ENCODE results near the gene KCNK5. TPM values are rescaled to one million over a fixed set of nuclear protein-coding genes. Genes with fewer than 3 reads are reported as not detected.

KCNK5 gene
- total and polyA plus RNA-seq, 2 of the 8 experiments (the other 6 are each of a cell fraction or from before 2014, with no cell fraction given) = 20.9 to 44.3 TPM

- no peak for TF ChIP-seq CHD7 (IDR thresholded peaks at IDR 0.05; ENCODE audit: insufficient replicate concordance, low read length)
- TF ChIP-seq CTBP2 (IDR thresholded peaks at IDR 0.05; ENCODE audit: borderline replicate concordance, insufficient read depth, insufficient read length, low read length) = no peak
- TF ChIP-seq POLR2AphosphoS5 (IDR thresholded peaks at IDR 0.05; ENCODE audit: low read depth, low read length) = peak; percentile 82
- TF ChIP-seq GTF2F1 (IDR thresholded peaks at IDR 0.05; ENCODE audit: borderline replicate concordance, low read depth, low read length) = peak; percentile 64; the same call in 1 of the 2 replicates
- peak; percentile 90; the same call in 1 of the 2 replicates for TF ChIP-seq EGR1 (IDR thresholded peaks at IDR 0.05; ENCODE audit: borderline replicate concordance, low read depth, low read length)
- no peak for TF ChIP-seq SP4 (IDR thresholded peaks at IDR 0.05; ENCODE audit: low read length)
- TF ChIP-seq CBX5 (IDR thresholded peaks at IDR 0.05; ENCODE audit: low read depth, low read length) = no peak
- TF ChIP-seq EZH2 (IDR thresholded peaks at IDR 0.05; ENCODE audit: low read depth, low read length, severe bottlenecking) = no peak
Observed at GRCh38 chr6:39228992-39229767, at the start of gene KCNK5 (continued).
